Motor neuron (in vitro differentiated cells): ENCODE results near the gene SUSD6. TPM values are rescaled to one million over a fixed set of nuclear protein-coding genes. Genes with fewer than 3 reads are reported as not detected.
A peak's percentile ranks its signal among the peaks of the same experiment; 100 is the strongest.
"Not testable (repeated sequence)": the region's sequence is repeated elsewhere in the genome, so short reads cannot be mapped to it uniquely, and the experiment has no call there.

Experiments used
- ATAC-seq, 8 experiments: fragments of 200-7000 bp; cut with Tn5 transposase; replicated peaks in 6 of 8; 2 replicates each; pipeline ENCODE4 v1.8.0; 2021; ENCODE audit warnings: mild to moderate bottlenecking in 8 of 8, moderate library complexity in 8 of 8
- H3K27ac ChIP-seq, 2 donors: fragments of 250-450 bp; sonication (Bioruptor Pico); 2 replicates each; pipeline ENCODE4 v1.9.0; 2021; ENCODE audit warnings: antibody characterized with exemption in 2 of 2, mild to moderate bottlenecking in 2 of 2, moderate library complexity in 1 of 2
- H3K4me1 ChIP-seq, 2 donors: fragments of 250-450 bp; sonication (Bioruptor Pico); replicated peaks in 1 of 2; 2 replicates each; pipeline ENCODE4 v1.6.1; 2021; ENCODE audit warnings: antibody characterized with exemption in 2 of 2, mild to moderate bottlenecking in 2 of 2, moderate library complexity in 1 of 2
- H3K4me3 ChIP-seq, 5 donors: fragments of 250-450 bp; sonication (Bioruptor Pico); 2 replicates each; pipeline ENCODE4 v1.9.0; 2021; ENCODE audit warnings: antibody characterized with exemption in 5 of 5, mild to moderate bottlenecking in 5 of 5, moderate library complexity in 4 of 5
- WGBS, 10 experiments: fragments of 450-650 bp; shearing (Covaris generic); methylation state at CpG; one replicate each; pipeline ENCODE4 v1.0.0; 2022; 5-methylcytosine and 5-hydroxymethylcytosine counted together
- in situ Hi-C, 9 experiments: fragments of 400-800 bp; cut with MboI; loops; one replicate each; pipeline ENCODE4 v1.15.0; 2021; ENCODE audit warnings: low sequenced_read_pairs in 9 of 9, low pct_unique_long_range_greater_than_20kb in 2 of 9; ENCODE audit not compliant: unreplicated experiment in 9 of 9
- total RNA-seq, 8 experiments: library from RNA; unstranded; fragments of 300-600 nt; gene quantifications; 2 replicates each; pipeline versions ENCODE4 v1.2.3 to v1.2.4, GENCODE V29; 2022

SUSD6 gene
- total RNA-seq, 8 experiments from 2014 or later: 6.5 to 36.3 (median 12.2) TPM

DNA sequence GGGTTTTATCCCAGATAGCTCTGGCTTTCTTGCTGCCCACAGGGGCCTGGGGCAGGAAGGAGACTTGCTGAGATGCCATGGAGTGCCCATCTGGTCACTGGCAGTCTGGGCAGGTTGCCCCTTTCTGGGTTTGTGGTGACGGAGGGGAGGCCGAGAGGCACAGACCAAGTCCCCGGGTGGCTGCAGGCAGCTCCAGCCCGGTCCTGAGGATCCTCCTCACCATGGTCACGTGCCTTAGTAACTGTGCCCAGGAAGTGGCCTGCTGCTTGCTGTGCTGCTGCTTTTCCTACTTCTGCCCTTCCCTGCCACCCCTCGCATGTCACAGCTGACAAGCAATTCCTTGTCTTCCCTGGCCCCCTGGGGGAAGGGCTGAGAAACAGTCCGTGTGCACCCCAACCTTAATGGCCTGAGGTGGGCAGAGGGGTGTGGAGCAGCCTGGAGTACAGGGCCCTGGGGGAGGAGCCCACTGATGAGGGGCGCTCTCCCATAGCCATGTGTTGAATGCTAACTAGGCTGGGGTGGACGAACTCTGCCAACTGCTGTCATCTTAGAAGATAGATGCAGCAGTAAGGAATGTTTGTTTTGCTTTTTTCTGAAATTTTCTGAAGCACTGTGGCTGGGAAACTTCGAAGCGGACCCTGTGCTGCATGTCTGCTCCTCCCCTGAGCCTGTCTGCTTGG is 100.6 kb downstream of the SUSD6 start:
- peak; percentile 43 to 71 (median 67) for ATAC-seq
- WGBS, 10 experiments: 0 to 65% (median 44%) methylated on average over 1 to 5 of the region's 11 CpGs; no CpG with 5 or more reads in 6 of the 10 experiments
- H3K27ac ChIP-seq: peak overlapping the region; percentile 35 to 85
- no peak overlapping the region for H3K4me3 ChIP-seq
- peaks cover 62 to 70% of the 10 kb centered on the region in 2 donors for H3K4me1 ChIP-seq
- in situ Hi-C loops: no loop called here

DNA sequence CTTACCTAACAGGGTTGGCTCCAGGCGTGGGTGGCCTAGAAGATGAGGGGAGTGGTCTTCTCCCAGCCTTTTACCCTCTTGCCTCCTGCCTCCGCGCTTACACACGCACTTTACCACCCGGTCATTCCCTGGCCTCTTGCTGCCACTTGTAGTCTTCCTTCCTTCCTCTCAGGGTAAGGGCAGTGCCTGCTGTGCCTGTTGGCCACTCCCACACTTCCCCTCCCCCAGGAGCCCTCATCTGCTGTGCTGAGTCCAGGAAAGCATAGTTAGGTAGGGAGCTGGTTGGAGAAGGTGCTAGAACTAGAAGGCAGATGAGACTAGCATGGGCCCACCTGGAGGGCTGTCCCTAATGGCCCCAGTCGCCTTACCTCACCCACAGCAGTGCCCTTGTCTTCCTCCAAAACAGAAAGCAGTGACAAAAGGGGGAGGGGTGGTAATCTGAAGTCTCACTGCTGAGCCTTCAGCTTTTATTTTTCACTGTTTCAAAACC is 101.2 kb downstream of the SUSD6 start:
- H3K4me3 ChIP-seq: no peak overlapping the region
- ATAC-seq: peak; percentile 19 to 51 (median 44)

DNA sequence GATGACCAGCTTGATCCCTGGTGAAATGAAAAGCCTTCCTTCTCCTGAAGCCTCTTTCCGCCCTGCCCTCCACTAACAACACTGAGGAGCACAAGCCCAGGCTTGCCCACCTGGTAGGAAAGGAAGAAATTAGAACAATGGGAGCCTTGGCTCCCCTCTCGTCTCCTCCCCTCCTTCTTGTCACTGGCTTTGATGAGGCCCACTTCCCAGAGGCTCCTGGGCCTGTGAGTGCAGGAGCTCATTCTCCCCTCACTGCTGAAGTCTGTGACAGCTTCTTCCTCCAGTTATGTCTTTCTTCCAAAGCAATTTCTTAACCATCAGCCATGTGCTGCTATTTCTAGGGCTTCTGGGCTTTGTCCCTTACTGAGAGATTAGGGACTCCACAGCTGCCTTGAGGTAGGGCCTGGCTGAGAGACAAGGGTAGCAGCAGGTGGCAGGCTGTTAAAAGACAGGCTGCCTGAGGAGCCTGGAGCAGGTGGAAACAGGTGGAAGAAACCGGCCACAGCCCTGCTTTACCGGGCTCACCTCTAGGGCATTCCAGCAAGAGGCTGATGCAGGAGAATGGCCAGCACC is 101.9 kb downstream of the SUSD6 start:
- Histone ChIP-seq H3K27ac (peak overlapping the region; percentile 35 to 85), H3K4me1 (peaks cover 62 to 68% of the 10 kb centered on the region in 2 donors), H3K4me3 (no peak overlapping the region)
- ATAC-seq: peak in 5 of 8 experiments; percentile 8 to 41 (median 19)
- WGBS, 10 experiments: 51 to 100% (median 97%) methylated on average over 1 to 4 of the region's 4 CpGs; no CpG with 5 or more reads in 4 of the 10 experiments
- in situ Hi-C loops: no loop called here

More for the DNA sequence above, 101.2 kb downstream of the SUSD6 start:
- in situ Hi-C loops: no loop called here
- 24 to 100% (median 65%) methylated on average over 1 to 5 of the region's 6 CpGs; no CpG with 5 or more reads in 2 of the 10 experiments for WGBS, 10 experiments
- Histone ChIP-seq H3K27ac (peak overlapping the region; percentile 35 to 85), H3K4me1 (peaks cover 62 to 70% of the 10 kb centered on the region in 2 donors)

DNA sequence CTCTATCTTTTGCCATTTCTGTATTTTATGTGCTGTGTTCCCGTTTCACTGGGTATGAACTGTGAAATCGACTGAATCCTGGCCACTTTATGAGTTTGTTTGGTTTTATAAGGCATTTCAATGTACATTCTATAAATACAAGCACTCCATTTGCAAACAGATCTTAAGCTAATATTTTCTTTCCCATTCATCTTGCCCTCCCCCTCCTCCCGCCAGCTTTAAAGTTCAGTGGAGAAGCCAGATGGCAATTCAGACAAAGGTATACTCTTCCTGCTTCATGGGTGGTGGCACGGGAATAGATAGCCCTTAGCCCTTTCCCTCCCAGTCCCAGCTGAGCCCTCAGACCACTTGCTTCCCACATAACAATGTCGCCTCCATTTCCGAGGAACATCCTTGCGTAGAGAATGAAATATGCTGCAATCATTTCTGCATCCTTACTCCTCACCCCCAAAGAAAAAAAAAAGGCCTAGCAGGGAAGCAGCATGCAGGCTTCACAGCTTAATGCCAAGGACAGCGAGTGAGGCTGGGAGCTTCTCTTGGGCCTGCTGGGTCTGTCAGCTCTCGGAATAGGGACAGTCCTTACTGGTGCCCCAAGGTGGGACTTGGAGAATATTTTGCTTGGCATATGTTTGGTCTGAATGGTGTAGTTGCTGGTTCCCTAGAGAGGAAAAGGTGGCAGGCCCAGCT is 102.7 kb downstream of the SUSD6 start:
- ATAC-seq: peak in 5 of 8 experiments; percentile 2 to 54 (median 35)
- in situ Hi-C loops: no loop called here
- Histone ChIP-seq H3K4me1 (peaks cover 54 to 60% of the 10 kb centered on the region in 2 donors), H3K27ac (peak overlapping the region; percentile 83 to 85), H3K4me3 (no peak overlapping the region)
- 18 to 89% (median 37%) methylated on average over 2 to 9 of the region's 9 CpGs for WGBS, 10 experiments

DNA sequence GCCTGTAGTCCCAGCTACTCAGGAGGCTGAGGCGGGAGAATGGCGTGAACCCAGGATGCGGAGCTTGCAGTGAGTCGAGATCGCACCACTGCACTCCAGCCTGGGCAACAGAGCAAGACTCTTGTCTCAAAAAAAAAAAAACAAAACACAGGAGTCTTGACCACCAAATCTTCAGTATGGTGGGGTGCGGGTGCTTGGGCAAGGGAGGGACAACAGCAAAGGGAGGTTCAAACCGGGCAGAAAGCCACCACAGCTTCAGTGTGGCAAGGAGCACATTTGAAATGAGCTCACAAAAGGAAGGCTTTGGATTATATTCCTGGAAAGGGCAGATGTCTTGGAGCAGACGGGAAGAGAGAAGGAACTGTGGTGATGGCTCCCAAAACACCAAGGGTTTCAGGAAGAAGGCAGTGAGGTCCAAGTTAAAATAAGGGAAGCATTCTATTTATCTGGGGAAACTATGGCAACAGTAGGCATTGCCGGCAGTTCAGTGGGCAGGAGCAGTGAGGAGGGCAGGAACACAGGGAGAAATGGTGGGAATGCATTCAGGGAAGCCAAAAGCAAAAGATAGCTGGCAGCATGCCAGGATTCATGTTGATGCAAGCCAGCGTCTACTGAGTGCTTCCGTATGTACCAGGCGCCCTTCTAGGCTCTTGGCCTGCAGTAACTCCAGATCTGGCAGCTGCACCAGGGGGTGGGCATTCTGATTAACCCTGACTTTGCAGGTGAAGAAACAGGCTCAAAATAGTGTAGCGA is 104.5 kb downstream of the SUSD6 start:
- in situ Hi-C loops: no loop called here
- ATAC-seq: peak in 2 of 8 experiments; percentile 18 to 47
- H3K27ac ChIP-seq: no peak overlapping the region
- WGBS, 10 experiments: 0 to 98% (median 70%) methylated on average over 1 to 6 of the region's 13 CpGs
- peaks cover 43 to 53% of the 10 kb centered on the region in 2 donors for H3K4me1 ChIP-seq
- H3K4me3 ChIP-seq: no peak overlapping the region

DNA sequence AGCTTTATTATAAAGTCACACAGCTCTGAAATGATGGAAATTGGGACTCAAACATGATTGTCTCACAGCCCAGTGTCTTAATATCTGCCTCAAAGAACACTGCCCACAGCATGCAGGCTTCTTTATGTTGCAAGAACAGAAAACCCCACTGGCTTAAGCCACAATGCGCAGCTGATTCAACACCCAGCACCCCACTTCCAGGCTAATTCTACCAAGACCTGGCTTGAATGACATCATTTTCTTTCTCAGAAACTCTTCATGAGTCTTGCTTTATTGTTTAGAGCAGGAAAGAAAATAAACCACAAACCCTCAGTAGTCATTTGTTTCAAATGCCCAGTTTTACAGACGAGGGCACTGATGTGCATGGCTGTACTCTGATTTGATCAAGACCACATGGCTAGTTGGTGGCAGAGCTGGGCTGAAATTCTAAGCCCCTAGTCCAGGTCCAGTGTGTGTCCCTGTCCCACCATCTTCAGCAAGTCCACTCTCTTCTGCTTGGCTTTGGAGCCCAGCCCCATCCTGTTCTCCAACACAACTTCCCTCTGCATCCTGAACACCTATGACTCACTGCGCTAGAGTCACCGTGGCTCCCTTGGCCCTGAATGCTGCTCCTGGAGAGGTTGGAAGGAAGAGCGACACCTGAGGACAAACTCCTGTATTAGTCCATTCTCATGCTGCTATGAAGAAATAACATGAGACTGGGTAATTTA is 105.2 kb downstream of the SUSD6 start:
- Histone ChIP-seq H3K4me3 (no peak overlapping the region), H3K4me1 (peaks cover 36 to 46% of the 10 kb centered on the region in 2 donors), H3K27ac (no peak overlapping the region)
- WGBS, 10 experiments: 20 to 100% (median 81%) methylated on average over 1 to 5 of the region's 5 CpGs; no CpG with 5 or more reads in 2 of the 10 experiments
- in situ Hi-C loops: no loop called here
- ATAC-seq: no peak

DNA sequence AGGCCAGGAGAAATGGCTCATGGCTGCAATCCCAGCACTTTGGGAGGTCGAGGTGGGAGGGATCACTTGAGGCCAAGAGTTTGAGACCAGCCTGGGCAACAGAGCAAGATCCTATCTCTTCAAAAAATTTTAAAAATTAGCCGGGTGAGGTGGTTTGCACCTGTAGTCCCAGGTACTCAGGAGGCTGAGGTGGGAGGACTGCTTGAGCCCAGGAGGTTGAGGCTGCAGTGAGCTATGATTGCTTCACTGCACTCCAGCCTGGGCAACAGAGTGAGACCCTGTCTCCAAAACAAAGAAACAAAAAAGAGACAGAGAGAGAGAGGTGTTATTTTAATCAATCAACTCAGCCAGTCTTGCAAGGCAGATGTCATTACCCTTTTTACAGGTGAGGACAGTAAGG is 107.2 kb downstream of the SUSD6 start:
- peaks cover 17 to 26% of the 10 kb centered on the region in 2 donors for H3K4me1 ChIP-seq
- in situ Hi-C loops, H3K27ac ChIP-seq, ATAC-seq, H3K4me3 ChIP-seq: not testable (repeated sequence)
- 29 to 100% (median 80%) methylated on average over 1 of the region's 2 CpGs; no CpG with 5 or more reads in 4 of the 10 experiments for WGBS, 10 experiments

DNA sequence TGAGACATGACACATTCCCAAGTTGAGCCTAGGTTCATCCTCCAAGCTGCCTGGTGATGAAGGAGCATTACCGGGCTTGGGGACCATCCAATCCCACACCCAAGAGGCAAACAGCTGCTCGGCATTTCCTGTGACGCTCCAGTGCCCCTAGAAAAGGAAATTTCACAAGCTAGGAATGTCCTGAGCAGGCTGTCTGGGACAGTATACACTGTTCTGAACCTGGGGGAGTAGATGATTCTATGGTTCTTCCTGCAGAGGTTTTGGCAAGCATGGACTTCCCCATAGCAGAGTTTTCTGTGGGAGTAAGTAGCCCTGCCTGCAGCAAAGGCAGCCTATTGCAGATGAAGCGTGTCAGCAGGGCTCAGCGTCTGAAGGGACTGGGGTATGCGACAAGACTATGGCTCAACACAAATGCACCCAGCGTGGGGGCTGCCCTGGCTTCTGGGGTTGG is 108.1 kb downstream of the SUSD6 start:
- ATAC-seq: peak in 7 of 8 experiments; percentile 5 to 50 (median 38)
- WGBS, 10 experiments: 28 to 100% (median 71%) methylated on average over 1 to 3 of the region's 7 CpGs; no CpG with 5 or more reads in 4 of the 10 experiments
- Histone ChIP-seq H3K4me3 (no peak overlapping the region), H3K4me1 (peaks cover 8 to 17% of the 10 kb centered on the region in 2 donors), H3K27ac (no peak overlapping the region)
- in situ Hi-C loops: no loop called here

DNA sequence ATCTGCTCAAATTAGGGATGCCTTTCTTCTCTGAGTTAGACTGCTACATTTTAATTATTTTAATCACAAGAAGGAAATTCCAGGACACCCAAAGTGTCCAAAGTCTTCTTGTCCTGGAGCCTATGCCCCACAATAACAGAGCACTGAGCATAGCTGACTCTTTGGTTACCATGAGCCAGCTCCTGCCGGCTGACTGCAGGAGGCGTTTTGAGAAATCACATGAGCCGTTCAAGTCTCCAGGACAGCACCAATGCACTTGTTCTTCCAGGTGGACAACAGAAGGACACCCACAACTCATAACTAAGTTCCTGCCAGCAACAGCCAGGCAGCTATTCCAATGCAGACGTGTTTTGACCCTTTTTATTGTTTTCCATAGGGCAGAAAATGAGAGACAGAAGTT is 109.5 kb downstream of the SUSD6 start:
- Histone ChIP-seq H3K4me1 (peaks cover 0 to 12% of the 10 kb centered on the region in 2 donors), H3K27ac (no peak overlapping the region), H3K4me3 (no peak overlapping the region)
- WGBS, 10 experiments: 40 to 100% (median 68%) methylated on average over 1 to 4 of the region's 4 CpGs; no CpG with 5 or more reads in 4 of the 10 experiments
- in situ Hi-C loops: loop anchor here in 5 of 9 experiments (10.0 kb wide), 1 partner anchor 136 kb away; no protein-coding TSS in a partner anchor
- ATAC-seq: peak in 4 of 8 experiments; percentile 42 to 57 (median 50)

DNA sequence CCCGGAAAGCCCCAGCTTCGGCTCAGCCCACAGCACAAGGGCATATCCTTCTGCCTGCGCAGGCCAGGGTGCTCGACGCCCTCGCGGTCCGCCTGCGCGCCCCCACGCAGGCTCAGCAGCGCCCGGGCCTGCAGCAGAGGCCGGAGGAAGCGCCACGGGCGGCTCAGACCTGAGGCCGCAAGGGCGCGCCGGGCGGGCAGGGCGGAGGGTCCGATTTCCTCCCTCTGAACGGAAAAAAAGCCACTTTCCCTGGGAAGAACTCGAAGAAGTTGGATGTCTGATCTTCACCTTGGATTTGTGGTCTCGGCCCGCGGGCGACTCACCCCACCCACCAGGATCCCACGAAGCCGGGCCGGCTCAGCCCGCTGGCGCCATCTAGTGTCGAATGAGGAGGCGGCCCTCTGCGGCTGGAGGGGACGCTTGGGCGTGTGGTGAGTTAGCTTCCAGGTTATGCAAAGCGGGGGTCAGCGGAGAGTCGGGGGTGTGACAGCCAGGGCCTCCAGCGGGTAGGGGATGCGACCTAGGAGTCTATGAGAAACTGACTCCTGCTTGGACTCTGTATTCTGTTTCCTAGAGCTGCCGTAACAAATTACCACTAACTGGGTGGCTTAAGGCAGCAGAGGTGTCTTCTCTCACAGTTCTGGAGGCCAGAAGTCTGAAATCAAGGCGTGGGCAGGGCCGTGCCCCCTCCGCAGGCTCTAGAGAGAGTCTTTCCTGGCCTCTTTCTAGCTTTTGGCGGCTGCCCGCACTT is 115.5 kb downstream of the SUSD6 start:
- ATAC-seq: peak; percentile 88 to 99 (median 98)
- Histone ChIP-seq H3K4me3 (peak overlapping the region in 1 of 5 donors; percentile 1), H3K4me1 (peaks cover 0 to 6% of the 10 kb centered on the region in 2 donors), H3K27ac (no peak overlapping the region)
- WGBS, 10 experiments: 0 to 30% (median 6%) methylated on average over 2 to 18 of the region's 51 CpGs; no CpG with 5 or more reads in 3 of the 10 experiments
- in situ Hi-C loops: loop anchor here (10.0 to 25.0 kb wide), 2 partner anchors 140 to 142 kb away; no protein-coding TSS in a partner anchor

DNA sequence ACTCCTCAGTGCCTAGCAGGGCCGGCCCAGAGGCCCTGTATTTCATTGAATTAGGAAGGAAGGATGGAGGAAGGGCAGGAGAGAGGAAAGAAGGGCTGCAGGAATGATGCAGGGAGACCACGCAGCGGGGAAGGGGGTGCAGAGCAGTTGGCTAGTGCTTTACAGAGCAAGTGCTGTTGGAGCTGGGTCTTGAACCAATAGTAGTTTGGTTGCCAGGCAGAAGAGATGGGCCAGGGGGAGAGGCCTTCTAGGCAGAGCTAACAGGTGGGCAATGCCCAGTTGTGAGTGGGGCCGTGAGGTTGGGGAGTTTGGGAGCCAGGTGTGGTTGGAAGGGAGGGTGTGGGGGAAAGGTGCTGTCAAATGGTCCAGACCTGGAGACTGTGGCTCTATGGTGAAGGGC is 116.5 kb downstream of the SUSD6 start:
- peaks cover 0 to 6% of the 10 kb centered on the region in 2 donors for H3K4me1 ChIP-seq
- H3K27ac ChIP-seq: no peak overlapping the region
- in situ Hi-C loops: loop anchor here (10.0 to 25.0 kb wide), 2 partner anchors 141 to 143 kb away; no protein-coding TSS in a partner anchor
- H3K4me3 ChIP-seq: no peak overlapping the region
- ATAC-seq: no peak
- WGBS, 10 experiments: 67 to 92% (median 75%) methylated on average over 1 to 2 of the region's 4 CpGs; no CpG with 5 or more reads in 5 of the 10 experiments
